ENCODE measurements around the gene JARID2.

DNA sequence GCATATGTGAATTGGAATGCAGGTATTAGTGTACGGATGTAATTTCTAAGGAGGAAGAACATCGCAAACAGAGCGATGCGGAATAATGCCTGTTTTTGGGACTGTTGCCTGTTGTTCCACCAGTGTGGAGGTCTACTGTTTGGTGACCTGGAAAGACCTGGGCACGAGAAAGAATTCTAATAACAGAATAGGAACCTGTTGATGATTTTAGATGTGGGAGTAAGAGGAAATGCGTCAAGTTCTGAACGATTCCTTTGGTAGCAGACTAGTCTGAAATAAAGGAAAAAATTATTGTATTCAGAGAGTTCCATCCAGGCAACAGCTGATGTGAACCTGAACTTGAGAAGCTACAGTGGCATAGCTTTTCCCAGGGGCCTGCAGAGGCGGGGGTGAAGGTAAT lies 224.9 kb downstream of the JARID2 start:
- TF ChIP-seq, protein P1, sequence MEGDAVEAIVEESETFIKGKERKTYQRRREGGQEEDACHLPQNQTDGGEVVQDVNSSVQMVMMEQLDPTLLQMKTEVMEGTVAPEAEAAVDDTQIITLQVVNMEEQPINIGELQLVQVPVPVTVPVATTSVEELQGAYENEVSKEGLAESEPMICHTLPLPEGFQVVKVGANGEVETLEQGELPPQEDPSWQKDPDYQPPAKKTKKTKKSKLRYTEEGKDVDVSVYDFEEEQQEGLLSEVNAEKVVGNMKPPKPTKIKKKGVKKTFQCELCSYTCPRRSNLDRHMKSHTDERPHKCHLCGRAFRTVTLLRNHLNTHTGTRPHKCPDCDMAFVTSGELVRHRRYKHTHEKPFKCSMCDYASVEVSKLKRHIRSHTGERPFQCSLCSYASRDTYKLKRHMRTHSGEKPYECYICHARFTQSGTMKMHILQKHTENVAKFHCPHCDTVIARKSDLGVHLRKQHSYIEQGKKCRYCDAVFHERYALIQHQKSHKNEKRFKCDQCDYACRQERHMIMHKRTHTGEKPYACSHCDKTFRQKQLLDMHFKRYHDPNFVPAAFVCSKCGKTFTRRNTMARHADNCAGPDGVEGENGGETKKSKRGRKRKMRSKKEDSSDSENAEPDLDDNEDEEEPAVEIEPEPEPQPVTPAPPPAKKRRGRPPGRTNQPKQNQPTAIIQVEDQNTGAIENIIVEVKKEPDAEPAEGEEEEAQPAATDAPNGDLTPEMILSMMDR (optimal IDR thresholded peaks at IDR 0.05 in 1 of 3, IDR thresholded peaks at IDR 0.05 in 1 of 3, conservative IDR thresholded peaks at IDR 0.05 in 1 of 3; ENCODE audit: extremely low read depth in 1 of 3, insufficient read depth in 2 of 3, low read length in 3 of 3): no peak
- no peak for TF ChIP-seq EZH2 (IDR thresholded peaks at IDR 0.05; ENCODE audit: low read length)

Data from keratinocyte (primary cell).